Breast epithelium (tissue), 4 donors: Measurements from ENCODE around the gene PTPRG. TPM values are rescaled to one million over a fixed set of nuclear protein-coding genes. Genes with fewer than 3 reads are reported as not detected.

Source experiments
- DNase-seq, 2 donors: peaks; one replicate each; pipeline ENCODE4 v3.0.0-alpha.2; 2019; ENCODE audit warnings: low spot score in 2 of 2
- H3K27ac ChIP-seq, 2 donors: fragments of 200-600 bp; sonication (generic) in 1 of 2; one replicate each; pipeline ENCODE4 v1.5.1; 2016 to 2019; ENCODE audit warnings: mild to moderate bottlenecking in 1 of 2
- H3K27me3 ChIP-seq, 2 donors: fragments of 200-600 bp; sonication (generic) in 1 of 2; one replicate each; pipeline versions ENCODE4 v1.5.1 to v1.6.0; 2017 to 2019; ENCODE audit warnings: control low read depth in 1 of 2, mild to moderate bottlenecking in 1 of 2
- H3K36me3 ChIP-seq: fragments of 200-600 bp; one replicate; pipeline ENCODE4 v1.5.1; 2019
- H3K4me1 ChIP-seq, 2 donors: fragments of 200-600 bp; sonication (generic); one replicate each; pipeline ENCODE4 v1.5.1; 2016 to 2019; ENCODE audit warnings: control low read depth in 1 of 2
- H3K4me3 ChIP-seq, 3 donors: fragments of 200-600 bp; sonication (generic); 1 replicate in 2 of 3; 2 replicates in 1 of 3; pipeline ENCODE4 v1.5.1; 2016 to 2019; ENCODE audit warnings: mild to moderate bottlenecking in 3 of 3, moderate library complexity in 2 of 3
- H3K9me3 ChIP-seq, 2 donors: fragments of 200-600 bp; sonication (generic) in 1 of 2; one replicate each; pipeline ENCODE4 v1.5.1; 2016 to 2019; ENCODE audit warnings: control low read depth in 1 of 2
- CTCF ChIP-seq, 3 donors: fragments of 450-650 bp; IDR thresholded peaks; one replicate each; pipeline ENCODE4 v1.5.1; 2016 to 2017; ENCODE audit warnings: antibody characterized with exemption in 3 of 3, mild to moderate bottlenecking in 3 of 3, moderate library complexity in 3 of 3
- POLR2A ChIP-seq: fragments of 450-650 bp; IDR thresholded peaks from one replicate; pipeline ENCODE4 v1.6.1; 2016; ENCODE audit warnings: antibody characterized with exemption, mild to moderate bottlenecking, moderate library complexity
- POLR2AphosphoS5 ChIP-seq, 3 donors: sonication (generic); formaldehyde crosslinking; IDR thresholded peaks; one replicate each; pipeline ENCODE4 v1.6.1; 2017; ENCODE audit warnings: antibody characterized with exemption in 3 of 3
- intact Hi-C: fragments of 100-400 bp; cut with DNase I; formaldehyde crosslinking; loops from one replicate; pipeline ENCODE4 v1.15.1; 2023; ENCODE audit warnings: low total_unique reads
- total RNA-seq, 3 donors: library from RNA; depleted of rRNA; stranded (reverse); fragments of >200 nt; gene quantifications; one replicate each; pipeline ENCODE4 v1.1.0, GENCODE V29; 2016

PTPRG gene
- total RNA-seq, 3 donors from 2014 or later = 42.3 to 179 (median 61.6) TPM

- H3K27ac ChIP-seq = peak overlapping the region; percentile 42 to 48
- no peak for TF ChIP-seq CTCF (IDR thresholded peaks at IDR 0.05)
- TF ChIP-seq POLR2AphosphoS5 (IDR thresholded peaks at IDR 0.05) = no peak
- no peak for TF ChIP-seq POLR2A
These were observed 88.2 kb downstream of the PTPRG start for GRCh38 chr3:61649381-61650170.

GRCh38 chr3:61650276-61650675, 88.9 kb downstream of the PTPRG start:
- no peaks in the 10 kb centered on the region for H3K4me1 ChIP-seq
- DNase-seq = peak in 1 of 2 donors; percentile 80
- no peak overlapping the region for H3K4me3 ChIP-seq
- H3K27me3 ChIP-seq = no peaks in the 10 kb centered on the region
- intact Hi-C loops = no loop called here
- no peaks in the 10 kb centered on the region for H3K9me3 ChIP-seq
- H3K27ac ChIP-seq = peak overlapping the region; percentile 42 to 48
- H3K36me3 ChIP-seq = no peaks in the 10 kb centered on the region
- TF ChIP-seq CTCF (IDR thresholded peaks at IDR 0.05) = no peak
- peak in 2 of 3 donors; percentile 19 to 63 for TF ChIP-seq POLR2AphosphoS5 (IDR thresholded peaks at IDR 0.05)

More at GRCh38 chr3:61649381-61650170, 88.2 kb downstream of the PTPRG start:
- DNase-seq = no peak
- no peaks in the 10 kb centered on the region for H3K4me1 ChIP-seq
- H3K9me3 ChIP-seq = no peaks in the 10 kb centered on the region
- H3K4me3 ChIP-seq = no peak overlapping the region
- no peaks in the 10 kb centered on the region for H3K36me3 ChIP-seq
- no peaks in the 10 kb centered on the region for H3K27me3 ChIP-seq
- intact Hi-C loops = no loop called here

- Histone ChIP-seq H3K4me3 (no peak overlapping the region), H3K27me3 (no peaks in the 10 kb centered on the region), H3K36me3 (no peaks in the 10 kb centered on the region), H3K27ac (no peak overlapping the region), H3K9me3 (no peaks in the 10 kb centered on the region), H3K4me1 (no peaks in the 10 kb centered on the region)
- no peak for DNase-seq
- intact Hi-C loops = no loop called here
- TF ChIP-seq POLR2AphosphoS5 (IDR thresholded peaks at IDR 0.05) = no peak
- TF ChIP-seq POLR2A = no peak
- no peak for TF ChIP-seq CTCF (IDR thresholded peaks at IDR 0.05)
These were observed 89.5 kb downstream of the PTPRG start for GRCh38 chr3:61650719-61651410.

- H3K27ac ChIP-seq = peak overlapping the region; percentile 8 to 40
- no peaks in the 10 kb centered on the region for H3K4me1 ChIP-seq
- no peaks in the 10 kb centered on the region for H3K27me3 ChIP-seq
- no peak for DNase-seq
- no peak for TF ChIP-seq POLR2AphosphoS5 (IDR thresholded peaks at IDR 0.05)
- no peak for TF ChIP-seq CTCF (IDR thresholded peaks at IDR 0.05)
- no peak for TF ChIP-seq POLR2A
- intact Hi-C loops = no loop called here
- no peaks in the 10 kb centered on the region for H3K9me3 ChIP-seq
- H3K36me3 ChIP-seq = no peaks in the 10 kb centered on the region
- no peak overlapping the region for H3K4me3 ChIP-seq
These were observed 96.3 kb downstream of the PTPRG start for GRCh38 chr3:61657689-61658088.

- H3K27ac ChIP-seq = no peak overlapping the region
- no peak for TF ChIP-seq POLR2A
- no peak for TF ChIP-seq CTCF (IDR thresholded peaks at IDR 0.05)
- TF ChIP-seq POLR2AphosphoS5 (IDR thresholded peaks at IDR 0.05) = no peak
- H3K27me3 ChIP-seq = no peaks in the 10 kb centered on the region
- no peaks in the 10 kb centered on the region for H3K9me3 ChIP-seq
- H3K4me3 ChIP-seq = no peak overlapping the region
- intact Hi-C loops = no loop called here
- no peaks in the 10 kb centered on the region for H3K4me1 ChIP-seq
- no peak for DNase-seq
- no peaks in the 10 kb centered on the region for H3K36me3 ChIP-seq
These were observed 101.5 kb downstream of the PTPRG start for GRCh38 chr3:61662861-61663260.
